HFFc6 (cell line): Measurements from ENCODE around the gene GABPB1. TPM values are rescaled to one million over a fixed set of nuclear protein-coding genes. Genes with fewer than 3 reads are reported as not detected.

Experiments
- DNase-seq: peaks from one replicate; pipeline ENCODE4 v3.0.0-alpha.2; 2018
- H3K27ac Mint-ChIP-seq: 2 replicates; pipeline ENCODE4 v1.8.0; 2020; ENCODE audit warnings: mild to moderate bottlenecking, mixed read lengths
- H3K27me3 Mint-ChIP-seq: 2 replicates; pipeline ENCODE4 v1.8.0; 2021; ENCODE audit warnings: mild to moderate bottlenecking, moderate library complexity, mixed read lengths; ENCODE audit not compliant: insufficient read depth
- H3K36me3 Mint-ChIP-seq: 2 replicates; pipeline ENCODE4 v1.8.0; 2021; ENCODE audit warnings: low read depth, mixed read lengths
- H3K4me1 Mint-ChIP-seq: 2 replicates; pipeline ENCODE4 v1.8.0; 2020; ENCODE audit warnings: low read depth, mixed read lengths
- H3K4me3 Mint-ChIP-seq: 2 replicates; pipeline ENCODE4 v1.8.0; 2020; ENCODE audit warnings: mild to moderate bottlenecking, moderate library complexity, mixed read lengths
- H3K9me3 Mint-ChIP-seq: 2 replicates; pipeline ENCODE4 v1.8.0; 2020; ENCODE audit warnings: mild to moderate bottlenecking, mixed read lengths
- CTCF ChIP-seq: fragments of 200-600 bp; sonication (generic); IDR thresholded peaks from 2 replicates; pipeline ENCODE4 v1.5.0; 2021; ENCODE audit warnings: antibody characterized with exemption, mild to moderate bottlenecking
- total RNA-seq, 6 experiments: library from RNA; stranded (reverse); fragmentation: NEBNext Ultra II Directional; extraction: Animal tissue kit (Norgen Biotek cat#: 25700); gene quantifications; 2 replicates in 1 of 6; 3 replicates in 5 of 6; pipeline ENCODE4 v1.2.3, GENCODE V29; 2021

Gene GABPB1
- total RNA-seq, 6 experiments from 2014 or later: 20.8 to 28.4 (median 25.3) TPM

GRCh38 chr15:50361756-50362155 lies 6.8 kb upstream of the GABPB1 start:
- H3K27me3 Mint-ChIP-seq: no peaks in the 10 kb centered on the region; the same call in 1 of the 2 replicates
- no peak overlapping the region for H3K27ac Mint-ChIP-seq
- H3K9me3 Mint-ChIP-seq: no peaks in the 10 kb centered on the region
- no peak for TF ChIP-seq CTCF
- no peak overlapping the region for H3K4me3 Mint-ChIP-seq
- peaks cover 12% of the 10 kb centered on the region for H3K4me1 Mint-ChIP-seq
- H3K36me3 Mint-ChIP-seq: peaks cover 41% of the 10 kb centered on the region
- no peak for DNase-seq

- peak; percentile 76 for TF ChIP-seq CTCF
- Mint-ChIP-seq H3K4me3 (no peak overlapping the region), H3K36me3 (peaks cover 58% of the 10 kb centered on the region)
Observed at GRCh38 chr15:50358845-50359244, 3.8 kb upstream of the GABPB1 start.

GRCh38 chr15:50355980-50356379 lies 982 bp upstream of the GABPB1 start:
- H3K9me3 Mint-ChIP-seq: no peaks in the 10 kb centered on the region
- no peak for DNase-seq
- H3K27ac Mint-ChIP-seq: peak overlapping the region; percentile 100
- no peak for TF ChIP-seq CTCF
- peak overlapping the region; percentile 99 for H3K4me3 Mint-ChIP-seq
- H3K36me3 Mint-ChIP-seq: peaks cover 59% of the 10 kb centered on the region
- peaks cover 32% of the 10 kb centered on the region for H3K4me1 Mint-ChIP-seq
- H3K27me3 Mint-ChIP-seq: peaks cover 7% of the 10 kb centered on the region

More at GRCh38 chr15:50358845-50359244, 3.8 kb upstream of the GABPB1 start:
- H3K9me3 Mint-ChIP-seq: no peaks in the 10 kb centered on the region
- peaks cover 7% of the 10 kb centered on the region for H3K27me3 Mint-ChIP-seq
- DNase-seq: peak; percentile 66
- peaks cover 19% of the 10 kb centered on the region for H3K4me1 Mint-ChIP-seq
- H3K27ac Mint-ChIP-seq: no peak overlapping the region

- TF ChIP-seq CTCF: no peak
- no peaks in the 10 kb centered on the region for H3K9me3 Mint-ChIP-seq
- DNase-seq: no peak
- H3K27ac Mint-ChIP-seq: peak overlapping the region; percentile 100
- H3K4me3 Mint-ChIP-seq: peak overlapping the region; percentile 99
- H3K4me1 Mint-ChIP-seq: peaks cover 36% of the 10 kb centered on the region
- H3K36me3 Mint-ChIP-seq: peaks cover 55% of the 10 kb centered on the region
- peaks cover 7% of the 10 kb centered on the region for H3K27me3 Mint-ChIP-seq
Observed at GRCh38 chr15:50355619-50355905, 564 bp upstream of the GABPB1 start.

GRCh38 chr15:50353975-50354837 lies 792 bp downstream of the GABPB1 start:
- no peaks in the 10 kb centered on the region for H3K9me3 Mint-ChIP-seq
- peaks cover 7% of the 10 kb centered on the region for H3K27me3 Mint-ChIP-seq
- peaks cover 49% of the 10 kb centered on the region for H3K4me1 Mint-ChIP-seq
- peak overlapping the region; percentile 99 for H3K4me3 Mint-ChIP-seq
- peak; percentile 10; the same call in 1 of the 2 replicates for TF ChIP-seq CTCF
- peak; percentile 88 for DNase-seq
- H3K27ac Mint-ChIP-seq: peak overlapping the region; percentile 100
- peaks cover 48% of the 10 kb centered on the region for H3K36me3 Mint-ChIP-seq
